HG02884 (cell line): ENCODE measurements around the gene C9orf50.
A peak's percentile ranks its signal among the peaks of the same experiment; 100 is the strongest.
"Not testable (repeated sequence)": the region's sequence is repeated elsewhere in the genome, so short reads cannot be mapped to it uniquely, and the experiment has no call there.

Source experiments
- ATAC-seq: cut with Tn5 transposase; IDR thresholded peaks from one replicate; pipeline ENCODE4 v1.9.1; 2021; ENCODE audit warnings: mild to moderate bottlenecking, moderate library complexity; ENCODE audit not compliant: unreplicated experiment

The C9orf50 gene

DNA sequence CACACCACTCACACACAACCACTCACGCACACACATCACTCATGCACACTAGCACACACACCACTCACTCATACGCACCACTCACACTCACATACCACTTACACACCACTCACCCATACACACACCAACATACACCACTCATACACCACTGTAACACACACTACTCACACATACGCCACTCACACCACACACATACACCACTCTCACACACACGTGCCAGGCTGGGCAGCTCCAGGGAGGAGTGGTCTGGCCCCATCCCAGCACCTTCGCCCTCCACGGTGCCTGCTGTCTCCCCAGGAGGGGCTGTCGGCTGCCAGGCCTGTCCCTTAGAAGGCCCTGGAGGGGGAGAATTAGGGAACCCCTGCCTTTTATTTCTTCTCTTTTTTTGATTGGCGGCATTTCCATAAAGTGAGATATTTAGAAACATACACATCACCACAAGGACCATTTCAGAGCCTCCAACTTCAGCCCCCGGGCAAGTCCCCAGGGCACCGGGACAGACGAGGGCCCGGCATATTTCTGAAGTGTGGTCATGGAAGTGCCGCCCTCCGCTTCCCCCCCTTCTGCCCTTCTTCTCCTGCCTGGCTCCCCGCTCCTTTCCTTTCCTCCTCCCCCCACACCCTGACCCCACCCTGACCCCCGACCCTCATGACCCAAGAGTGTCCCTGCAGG is 27.3 kb upstream of the C9orf50 start:
- no peak for ATAC-seq

DNA sequence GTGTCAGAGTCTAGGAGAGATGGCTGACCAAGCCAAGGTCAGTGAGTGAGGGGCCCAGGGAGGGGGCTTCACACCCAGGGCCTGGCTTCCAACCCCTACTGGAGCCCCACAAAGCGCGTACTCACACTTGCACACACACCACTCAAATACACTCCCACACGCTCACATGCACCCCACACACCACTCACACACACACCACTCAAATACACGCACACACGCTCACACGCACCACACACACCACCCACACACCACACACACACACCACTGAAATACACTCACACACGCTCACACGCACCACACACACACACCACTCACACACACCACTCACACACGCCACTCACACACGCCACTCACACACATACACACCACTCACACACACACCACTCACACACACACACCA is 26.7 kb upstream of the C9orf50 start:
- ATAC-seq = no peak

DNA sequence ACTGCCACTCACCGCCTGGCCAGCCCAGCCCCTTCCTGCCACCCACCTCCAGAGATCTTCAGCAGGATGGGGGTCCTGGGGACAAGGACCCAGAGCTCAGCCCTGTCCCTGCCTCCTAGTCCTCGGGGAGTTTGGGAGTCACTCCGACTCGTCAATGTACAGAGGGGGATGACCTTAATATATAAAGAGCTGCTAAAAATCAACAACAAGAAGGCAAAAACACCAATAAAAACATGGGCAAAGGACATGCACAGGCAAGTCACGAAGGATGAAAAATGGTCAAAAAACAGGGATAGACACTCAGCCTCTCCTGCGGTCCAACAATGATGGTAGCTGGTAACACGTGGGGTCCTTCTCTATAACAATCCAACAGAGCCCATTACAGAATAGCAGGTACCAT is 25.8 kb upstream of the C9orf50 start:
- no peak for ATAC-seq

DNA sequence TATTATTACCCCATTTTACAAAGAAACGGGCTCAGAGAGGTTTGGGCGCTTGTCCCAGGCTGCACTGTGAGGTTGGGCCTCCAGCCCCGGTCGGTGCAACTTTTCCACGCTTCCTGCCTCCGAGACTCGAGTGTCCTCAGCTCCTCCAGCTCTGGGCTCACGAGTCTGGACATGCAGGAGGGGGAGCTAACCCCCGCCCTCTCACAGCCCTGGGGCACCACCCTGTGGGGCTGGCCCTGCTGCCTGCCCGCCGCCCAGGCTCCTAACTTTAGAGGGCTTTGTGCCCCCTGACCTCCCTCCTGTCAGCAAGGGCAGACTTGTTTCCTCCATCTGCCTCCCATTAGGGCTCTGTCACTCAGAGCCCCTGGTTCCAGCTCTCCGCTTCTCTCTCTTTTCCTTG is 25.4 kb upstream of the C9orf50 start:
- ATAC-seq = no peak

DNA sequence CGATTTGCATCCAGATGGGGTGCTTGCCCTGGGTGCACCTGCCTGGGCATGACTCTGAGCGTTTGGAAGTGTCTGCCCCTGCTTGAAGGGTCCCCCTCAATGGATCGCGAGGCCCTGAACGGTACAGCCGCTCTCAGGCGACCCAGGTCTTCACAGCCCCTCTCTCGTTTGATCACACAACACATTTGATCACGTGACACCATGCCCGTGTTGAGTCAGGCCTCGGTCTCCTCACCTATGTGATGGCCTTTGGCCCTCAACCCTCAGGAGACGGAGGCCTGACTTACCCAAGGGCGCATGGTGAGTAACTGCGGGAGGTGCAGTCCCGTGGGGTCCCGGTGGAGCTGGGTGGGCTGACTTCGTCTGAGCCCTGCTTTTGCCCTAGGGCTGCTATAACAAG is 24.0 kb upstream of the C9orf50 start:
- no peak for ATAC-seq

DNA sequence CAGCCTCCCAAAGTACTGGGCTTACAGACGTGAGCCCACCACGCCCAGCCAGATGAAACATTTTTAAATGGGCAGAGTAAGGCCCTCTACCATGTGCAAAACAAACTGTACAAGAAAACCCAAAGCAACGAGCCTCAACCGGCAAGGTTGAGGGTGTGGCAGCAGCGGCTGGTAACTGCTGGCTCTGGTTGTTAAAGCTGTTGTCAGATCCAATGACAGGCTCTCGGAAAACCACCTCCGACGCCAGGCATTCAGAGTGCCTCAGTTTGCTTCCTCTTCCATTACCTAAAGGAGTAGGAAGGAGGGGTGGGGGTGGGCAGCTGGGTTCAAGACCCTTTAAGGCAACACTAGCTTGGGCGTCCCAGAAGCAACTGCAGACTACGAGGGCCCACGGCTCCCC is 23.5 kb upstream of the C9orf50 start:
- ATAC-seq = no peak

DNA sequence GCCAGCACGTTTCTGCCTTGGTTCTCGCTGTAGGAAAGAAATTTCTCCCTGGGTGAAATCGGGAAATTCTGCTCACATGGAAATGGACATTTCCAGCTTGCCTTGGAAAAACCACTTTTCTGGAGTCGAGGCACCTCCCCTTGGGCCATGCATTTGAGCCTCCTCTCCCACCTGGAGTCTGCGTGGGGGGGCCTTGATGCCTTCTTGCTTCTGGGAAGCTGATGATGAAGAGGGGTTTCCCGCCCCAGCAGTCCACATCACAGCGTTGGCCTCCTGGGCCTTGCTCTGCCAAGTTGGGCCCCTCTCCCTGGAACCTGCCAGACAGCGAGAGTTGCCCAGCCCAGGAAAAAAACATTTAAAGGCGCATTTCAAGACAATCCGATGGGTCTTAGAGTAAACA is 22.8 kb upstream of the C9orf50 start:
- ATAC-seq = no peak

DNA sequence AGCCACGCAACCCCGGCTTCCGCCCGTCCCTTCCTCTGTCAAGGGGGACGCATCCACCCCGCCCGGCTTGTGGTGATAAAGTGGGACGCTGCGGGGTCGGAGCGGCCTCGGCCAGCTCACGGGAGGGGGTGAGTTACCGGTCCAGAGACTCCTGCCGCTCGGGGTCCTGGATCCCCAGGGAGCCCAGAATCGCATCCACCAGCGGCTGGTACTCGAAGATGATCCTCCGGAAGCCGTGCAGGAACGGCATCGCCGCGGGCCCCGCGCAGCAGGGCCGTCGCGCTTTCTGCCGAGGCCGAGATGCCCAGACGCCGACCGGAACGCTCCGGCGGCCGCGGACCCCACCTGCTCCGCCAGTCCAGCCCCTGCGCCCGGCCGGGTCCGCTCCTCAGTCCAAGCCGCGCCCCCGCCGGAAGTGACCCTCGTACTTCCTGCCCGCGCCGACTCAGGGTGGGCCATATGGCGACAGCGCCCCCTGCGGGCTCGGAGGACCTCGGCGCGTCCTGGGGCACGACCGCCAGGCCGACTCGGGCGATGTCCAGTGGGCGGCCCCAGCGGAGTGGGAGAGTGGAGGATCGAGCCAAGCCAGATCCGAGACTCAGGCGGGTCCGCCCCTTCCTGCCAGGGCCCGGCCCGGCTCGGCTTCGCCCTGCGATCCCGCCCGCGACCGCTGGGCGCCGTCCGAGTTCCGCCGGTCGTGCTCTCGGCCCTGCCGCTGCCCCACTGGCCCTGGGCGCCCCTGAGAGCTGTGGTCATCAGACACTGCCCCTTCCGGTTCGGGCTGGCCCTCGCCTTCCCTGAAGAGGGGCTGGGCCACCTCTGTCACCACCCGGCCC is 21.1 kb upstream of the C9orf50 start, which contains the start of gene ASB6:
TSS of gene ASB6 (minus strand) at position 402 of the 836 bp plus-strand sequence. CDS start at position 250, 152 bp downstream.
- peak; percentile 84 for ATAC-seq

DNA sequence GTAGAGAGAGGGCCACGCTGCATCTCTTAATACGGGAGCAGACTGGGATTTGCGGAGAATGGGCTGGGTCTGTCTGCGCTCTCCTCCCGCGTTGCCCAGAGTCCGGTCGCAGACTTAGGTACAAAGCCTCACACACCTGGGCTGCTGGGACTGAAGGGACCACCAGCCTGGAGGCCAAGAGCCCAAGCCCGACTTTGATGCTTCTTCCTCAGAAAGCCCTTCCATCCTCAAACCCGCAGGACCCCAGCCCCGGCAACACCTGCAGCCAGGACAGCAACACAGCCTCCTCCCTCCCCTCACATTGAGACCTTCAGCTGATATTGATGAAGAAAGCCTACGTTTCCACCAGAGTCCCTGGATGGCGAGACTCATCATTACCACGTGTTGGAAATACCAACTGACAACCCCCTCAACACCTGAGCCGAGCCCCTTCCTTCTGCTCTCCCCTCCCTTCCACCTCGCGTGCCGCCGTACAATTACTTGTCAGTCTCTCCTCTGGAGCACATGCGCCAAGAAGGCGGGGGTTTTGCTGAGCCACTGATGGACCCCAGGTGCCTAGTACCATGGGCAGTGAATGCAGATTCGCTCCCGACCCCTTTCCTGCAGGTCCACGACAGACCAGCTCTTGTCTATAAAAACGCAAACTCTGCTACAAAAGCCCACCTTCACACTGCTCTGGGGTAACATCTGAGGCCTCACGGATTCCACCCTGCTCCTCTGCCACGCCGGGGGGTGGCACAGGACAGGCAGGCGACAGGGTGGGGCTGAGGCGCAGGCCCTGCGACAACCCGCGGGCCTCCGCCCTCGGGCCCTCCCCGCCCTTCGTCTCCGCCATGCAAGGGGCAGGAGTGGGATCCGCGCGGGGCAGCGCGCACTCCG is 20.2 kb upstream of the C9orf50 start:
- no peak for ATAC-seq

DNA sequence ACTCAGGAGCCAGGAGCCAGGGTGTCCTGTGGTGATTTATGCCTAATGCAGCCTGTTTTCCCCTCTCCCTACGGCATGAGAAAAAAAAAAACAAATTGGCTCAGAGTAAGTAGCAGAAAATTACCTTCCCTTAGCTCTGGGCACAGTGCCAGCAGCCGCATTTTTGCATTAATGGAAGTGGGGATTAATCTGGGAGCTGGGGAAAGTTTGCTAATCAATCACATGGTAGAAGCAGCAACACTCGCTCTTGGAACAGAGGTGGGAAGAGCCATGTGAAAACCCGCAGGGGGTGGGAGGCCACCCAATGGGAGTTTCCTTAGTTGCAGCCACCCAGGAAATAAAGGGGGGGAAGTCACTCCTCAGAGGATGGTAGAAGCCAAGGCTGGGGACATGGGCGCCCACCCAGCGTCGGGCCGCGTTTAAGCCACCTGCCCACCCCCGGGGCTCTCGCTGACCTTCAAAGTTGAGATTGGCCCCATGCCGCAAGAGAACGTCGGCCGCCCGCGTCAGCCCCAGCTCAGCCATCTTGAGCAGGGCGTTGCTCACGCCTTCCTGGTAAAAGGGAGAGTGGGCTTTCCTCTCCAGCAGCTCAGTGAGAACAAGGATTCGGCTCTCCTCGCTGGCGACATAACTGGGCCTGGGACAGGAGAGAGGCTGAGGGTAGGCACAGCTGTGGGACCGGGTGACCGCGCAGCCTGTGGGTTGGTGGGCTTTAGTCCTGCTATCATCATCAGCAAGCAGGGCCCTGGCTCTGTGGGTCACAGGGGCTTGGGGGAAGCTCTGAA is 19.4 kb upstream of the C9orf50 start:
- ATAC-seq = no peak

DNA sequence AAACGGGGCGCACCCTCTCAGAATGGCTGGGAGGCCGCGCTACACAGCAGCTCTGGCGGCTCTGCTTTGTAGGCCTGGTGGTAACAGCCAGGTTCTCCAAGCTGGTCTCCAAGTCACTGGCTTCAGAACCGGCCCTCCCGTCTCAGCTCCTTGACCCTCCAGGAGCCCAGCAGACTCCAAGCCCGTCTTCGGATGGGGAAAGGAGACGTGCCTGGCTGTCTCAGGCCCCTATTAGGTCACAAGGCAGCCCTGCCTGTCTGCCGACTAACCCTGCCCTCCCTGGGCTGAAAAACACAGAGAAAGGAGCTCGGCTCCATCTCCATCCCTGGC is 18.8 kb upstream of the C9orf50 start:
- ATAC-seq = no peak

DNA sequence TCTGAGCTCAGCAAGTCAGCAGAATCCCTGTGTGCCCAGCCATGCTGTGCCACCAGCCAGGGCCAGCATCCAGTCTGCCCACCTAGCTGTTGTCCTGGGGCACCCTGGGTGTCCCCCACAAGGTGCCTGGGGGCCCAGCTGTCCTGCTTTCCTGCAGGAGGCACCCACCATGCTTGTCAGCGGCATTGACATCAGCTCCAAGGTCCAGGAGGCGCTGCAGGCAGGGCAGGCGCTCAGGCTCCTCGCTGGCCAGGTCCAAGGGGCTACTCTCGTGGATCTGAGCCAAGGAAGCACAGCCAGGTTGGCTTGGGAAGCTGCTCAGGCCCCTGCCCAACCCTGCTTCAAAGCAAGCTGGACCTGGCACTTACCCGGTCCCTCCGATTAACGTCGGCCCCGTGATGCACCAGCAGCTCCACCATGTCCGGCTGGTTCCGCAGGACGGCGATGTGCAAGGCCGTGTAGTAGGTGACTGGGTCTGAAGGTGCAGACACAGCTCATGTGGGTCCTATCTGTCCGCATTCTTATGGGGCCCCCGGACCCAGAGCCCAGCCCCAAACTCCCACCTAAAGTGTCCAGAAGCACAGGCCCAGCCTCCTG is 18.2 kb upstream of the C9orf50 start:
- ATAC-seq = no peak

DNA sequence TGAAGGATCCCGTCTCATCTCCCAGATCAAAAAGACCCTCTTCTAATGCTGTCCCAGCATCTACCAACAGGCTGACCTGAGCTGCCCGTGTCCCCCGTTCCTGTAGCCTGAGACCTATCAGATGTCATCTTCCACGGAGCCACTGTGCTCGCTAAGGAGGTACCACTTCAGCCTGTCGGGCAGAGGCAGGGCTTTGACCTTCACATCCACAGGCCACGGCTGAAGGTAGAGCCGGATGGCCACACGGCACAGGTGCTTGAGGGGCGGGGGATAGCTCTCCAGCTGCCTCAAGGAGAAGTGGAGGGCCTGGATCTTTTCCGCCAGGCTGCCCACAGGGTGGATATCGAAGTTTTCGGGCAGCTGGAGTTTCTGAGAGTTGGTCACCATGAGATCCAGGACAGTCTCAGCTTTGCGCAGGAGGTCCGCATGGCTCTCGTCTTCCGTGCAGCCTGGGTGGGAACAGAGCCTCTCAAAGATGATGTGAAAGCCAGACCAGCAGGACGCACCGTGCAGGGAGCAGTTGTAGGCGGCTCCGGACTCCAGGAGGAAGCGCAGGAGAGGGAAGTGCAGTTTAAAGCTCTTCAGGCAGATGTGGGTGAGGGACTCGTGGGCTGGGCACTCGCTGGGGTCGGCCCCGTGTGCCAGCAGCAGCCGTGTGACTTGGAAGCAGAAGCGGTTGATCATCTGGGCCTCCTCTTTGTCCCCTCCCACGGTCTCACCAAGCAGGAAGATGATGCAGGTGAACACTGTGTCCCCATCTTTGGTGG is 17.0 kb upstream of the C9orf50 start:
- ATAC-seq = no peak

DNA sequence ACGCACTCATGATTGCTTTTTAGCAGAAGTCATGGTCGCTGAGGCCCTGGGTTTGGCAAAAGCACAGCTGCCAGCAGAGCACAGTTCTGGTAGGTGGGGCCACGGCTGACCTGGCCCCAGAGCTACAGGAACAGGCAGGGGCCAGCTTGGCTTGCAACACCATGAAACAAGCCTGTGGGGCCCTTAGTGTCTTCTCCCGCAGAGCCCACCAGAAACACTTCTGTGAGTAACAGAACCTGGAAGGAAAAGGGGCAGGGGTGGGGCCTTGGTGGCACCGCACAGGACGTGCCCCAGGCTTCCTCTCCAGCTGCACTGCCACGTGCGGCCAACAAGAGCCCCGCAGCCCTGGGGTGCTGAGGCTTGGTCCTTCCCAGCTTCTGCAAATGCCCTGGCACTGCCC is 16.2 kb upstream of the C9orf50 start:
- no peak for ATAC-seq

DNA sequence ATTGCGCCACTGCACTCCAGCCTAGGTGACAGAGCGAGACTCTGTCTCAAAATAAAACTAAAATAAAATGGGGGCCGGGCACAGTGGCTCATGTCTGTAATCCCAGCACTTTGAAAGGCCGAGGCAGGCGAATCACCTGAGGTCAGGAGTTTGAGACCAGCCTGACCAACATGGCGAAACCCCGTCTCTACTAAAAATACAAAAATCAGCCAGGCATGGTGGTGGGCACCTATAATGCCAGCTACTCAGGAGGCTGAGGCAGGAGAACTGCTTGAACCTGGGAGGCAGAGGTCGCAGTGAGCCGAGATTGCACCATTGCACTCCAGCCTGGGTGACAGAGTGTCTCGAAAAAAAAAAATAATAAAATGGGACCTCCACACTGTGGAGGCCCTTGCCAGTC is 15.4 kb upstream of the C9orf50 start:
- not testable (repeated sequence) for ATAC-seq

DNA sequence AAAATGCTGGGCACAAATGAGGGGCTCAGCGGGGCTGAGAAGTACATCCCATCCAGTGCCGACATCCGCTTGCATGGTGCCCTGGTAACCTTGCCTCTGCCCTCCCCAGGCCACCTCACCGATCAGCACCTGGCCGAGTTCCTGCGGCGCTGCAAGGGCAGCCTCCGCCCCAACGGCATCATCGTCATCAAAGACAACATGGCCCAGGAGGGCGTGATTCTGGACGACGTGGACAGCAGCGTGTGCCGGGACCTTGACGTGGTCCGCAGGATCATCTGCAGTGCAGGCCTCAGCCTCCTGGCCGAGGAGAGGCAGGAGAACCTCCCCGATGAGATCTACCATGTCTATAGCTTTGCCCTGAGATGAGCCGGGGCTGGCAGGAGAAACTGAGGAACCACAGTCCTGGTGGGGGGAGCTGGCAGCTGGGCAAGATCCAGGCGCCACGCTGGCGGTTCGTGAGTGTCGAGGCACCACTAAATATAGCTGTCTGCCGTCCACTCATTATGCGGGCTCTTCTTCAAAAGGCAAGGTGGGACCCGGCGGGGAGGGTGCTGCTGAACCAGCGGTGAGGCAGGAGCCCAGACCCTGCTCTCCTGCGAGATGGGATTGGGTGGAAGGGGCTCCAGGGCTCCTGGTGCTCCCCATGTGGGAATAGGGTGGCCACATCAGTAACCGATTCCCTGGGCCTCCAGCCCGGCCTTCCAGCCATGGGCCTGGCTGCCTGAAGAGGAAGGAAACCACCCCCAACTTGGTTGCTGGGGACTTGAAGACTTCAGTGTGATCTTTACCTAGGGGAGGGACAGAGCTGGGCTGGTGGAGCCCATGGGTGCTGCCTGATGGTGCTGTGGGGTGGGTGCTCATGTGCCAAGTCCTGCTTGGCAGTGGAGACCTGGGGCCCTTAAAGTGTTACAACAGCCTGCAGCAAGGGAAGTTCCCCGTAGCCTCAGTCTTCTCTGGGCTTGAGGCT is 14.5 kb upstream of the C9orf50 start:
- no peak for ATAC-seq

DNA sequence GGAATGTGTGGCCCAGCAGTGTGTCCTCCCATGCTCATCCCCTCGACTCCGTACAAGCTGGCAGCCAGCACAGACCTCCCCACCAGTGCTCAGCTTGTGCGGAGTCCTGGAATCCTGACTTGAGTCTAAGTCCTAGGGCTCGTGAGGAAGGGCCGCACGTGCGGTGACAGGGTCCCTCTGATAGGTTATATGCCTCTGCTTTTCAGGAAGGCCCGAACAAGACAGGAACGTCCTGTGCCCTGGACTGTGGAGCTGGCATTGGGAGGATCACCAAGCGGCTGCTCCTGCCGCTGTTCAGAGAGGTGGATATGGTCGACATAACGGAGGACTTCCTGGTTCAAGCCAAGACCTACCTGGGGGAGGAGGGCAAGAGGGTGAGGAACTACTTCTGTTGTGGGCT is 12.9 kb upstream of the C9orf50 start:
- ATAC-seq = no peak

DNA sequence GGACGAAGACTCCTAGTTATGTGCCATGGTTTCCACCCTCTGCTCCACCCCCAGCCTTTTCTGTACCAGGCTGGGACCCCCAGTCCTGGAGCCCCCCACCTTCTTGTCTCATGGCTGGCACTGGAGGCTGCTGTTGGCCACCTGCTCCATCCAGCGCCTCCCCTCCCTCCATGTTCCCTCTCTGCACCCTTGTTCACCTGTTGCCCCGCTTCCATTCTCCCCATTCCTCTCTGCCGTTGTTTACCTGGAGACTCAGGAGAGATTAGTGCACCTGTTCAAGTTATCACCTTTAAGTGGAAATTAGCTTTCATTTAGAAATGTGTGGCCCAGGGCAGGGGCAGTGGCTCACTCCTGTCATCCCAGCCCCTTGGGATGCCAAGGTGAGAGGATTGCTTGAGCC is 12.3 kb upstream of the C9orf50 start:
- ATAC-seq = no peak

DNA sequence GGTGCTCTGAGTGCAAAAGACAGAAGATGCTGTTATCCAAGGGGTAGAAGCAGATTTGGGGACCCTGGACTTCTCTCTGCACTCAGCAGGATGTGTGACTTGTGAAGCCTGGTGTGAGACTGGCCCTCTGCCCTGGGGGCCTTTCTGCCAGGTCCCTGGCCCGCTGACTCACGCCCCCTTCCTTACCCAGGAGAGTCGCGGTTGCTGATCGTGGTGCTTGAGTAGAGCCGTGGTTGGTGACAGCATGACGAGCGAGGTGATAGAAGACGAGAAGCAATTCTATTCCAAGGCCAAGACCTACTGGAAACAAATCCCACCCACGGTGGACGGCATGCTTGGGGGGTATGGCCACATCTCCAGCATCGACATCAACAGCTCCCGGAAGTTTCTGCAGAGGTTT is 11.6 kb upstream of the C9orf50 start:
- ATAC-seq = no peak
